ENCODE data around the gene SLC17A7. TPM values are rescaled to one million over a fixed set of nuclear protein-coding genes. Genes with fewer than 3 reads are reported as not detected.

The SLC17A7 gene
- total and polyA plus RNA-seq, 9 of the 15 experiments (the other 6 are each of a cell fraction or from before 2014, with no cell fraction given), result 1.1 to 15.7 (median 2.4) TPM

DNA sequence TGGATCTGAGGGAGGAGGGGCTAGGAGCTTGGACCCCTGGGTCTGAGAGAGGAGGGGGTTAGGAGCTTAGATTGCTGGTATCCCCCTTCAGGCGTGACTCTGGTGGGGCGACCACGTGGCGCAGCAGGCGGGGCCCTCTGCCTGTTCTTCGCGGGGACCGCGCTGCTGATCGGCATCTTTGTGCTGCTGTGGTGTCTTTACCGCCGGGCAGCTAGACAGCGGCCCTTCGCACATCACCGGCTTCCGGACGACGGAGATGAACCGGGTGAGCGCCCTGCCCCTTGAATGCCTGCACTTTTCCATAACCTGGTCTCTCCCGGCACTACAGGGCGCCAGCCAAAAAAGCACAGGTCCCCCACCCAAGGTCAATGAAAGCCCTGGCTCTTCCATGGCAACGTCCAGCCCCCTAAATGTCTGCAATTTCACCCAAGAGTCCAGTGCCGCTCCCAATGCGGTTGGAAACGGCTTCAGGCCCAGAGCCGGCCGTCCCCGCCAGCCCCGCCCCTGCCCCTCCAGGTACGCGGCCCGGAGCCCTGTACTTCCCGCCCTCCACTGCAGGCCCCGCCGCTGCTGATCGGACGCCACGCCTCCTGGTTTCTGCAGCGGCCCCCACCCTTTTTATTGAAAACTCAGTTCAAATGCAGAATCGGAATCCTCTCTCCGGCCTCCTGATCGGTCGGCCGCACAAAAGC lies 13.3 kb downstream of the SLC17A7 start (continued):
- TF ChIP-seq CHD2 (IDR thresholded peaks at IDR 0.05; ENCODE audit: low read depth, low read length) (no peak), SP1 (CRISPR knock-in tag; IDR thresholded peaks at IDR 0.05) (peak; percentile 40; the same call in 1 of the 2 replicates), U2AF1 (optimal IDR thresholded peaks at IDR 0.05; ENCODE audit: low read depth, low read length) (no peak), FOXP1 (CRISPR knock-in tag; IDR thresholded peaks at IDR 0.05) (no peak), POLR2A (conservative IDR thresholded peaks at IDR 0.05) (peak; percentile 65), CHD4 (IDR thresholded peaks at IDR 0.05; ENCODE audit: insufficient read depth, insufficient replicate concordance, low read depth, low read length, poor library complexity, severe bottlenecking) (no peak), CREB5 (CRISPR knock-in tag; IDR thresholded peaks at IDR 0.05) (no peak), ZNF232 (CRISPR knock-in tag; IDR thresholded peaks at IDR 0.05) (no peak), HNRNPUL1 (IDR thresholded peaks at IDR 0.05; ENCODE audit: low read length) (no peak), SIN3A (IDR thresholded peaks at IDR 0.05; ENCODE audit: borderline replicate concordance in 2 of 2, control insufficient read depth in 1 of 2, low read depth in 2 of 2, low read length in 2 of 2) (no peak; a peak in 1 of 4 replicates), PHF8 (IDR thresholded peaks at IDR 0.05; ENCODE audit: borderline replicate concordance, low read length) (peak; percentile 37; the same call in 1 of the 2 replicates)
- TF ChIP-seq, protein P1, sequence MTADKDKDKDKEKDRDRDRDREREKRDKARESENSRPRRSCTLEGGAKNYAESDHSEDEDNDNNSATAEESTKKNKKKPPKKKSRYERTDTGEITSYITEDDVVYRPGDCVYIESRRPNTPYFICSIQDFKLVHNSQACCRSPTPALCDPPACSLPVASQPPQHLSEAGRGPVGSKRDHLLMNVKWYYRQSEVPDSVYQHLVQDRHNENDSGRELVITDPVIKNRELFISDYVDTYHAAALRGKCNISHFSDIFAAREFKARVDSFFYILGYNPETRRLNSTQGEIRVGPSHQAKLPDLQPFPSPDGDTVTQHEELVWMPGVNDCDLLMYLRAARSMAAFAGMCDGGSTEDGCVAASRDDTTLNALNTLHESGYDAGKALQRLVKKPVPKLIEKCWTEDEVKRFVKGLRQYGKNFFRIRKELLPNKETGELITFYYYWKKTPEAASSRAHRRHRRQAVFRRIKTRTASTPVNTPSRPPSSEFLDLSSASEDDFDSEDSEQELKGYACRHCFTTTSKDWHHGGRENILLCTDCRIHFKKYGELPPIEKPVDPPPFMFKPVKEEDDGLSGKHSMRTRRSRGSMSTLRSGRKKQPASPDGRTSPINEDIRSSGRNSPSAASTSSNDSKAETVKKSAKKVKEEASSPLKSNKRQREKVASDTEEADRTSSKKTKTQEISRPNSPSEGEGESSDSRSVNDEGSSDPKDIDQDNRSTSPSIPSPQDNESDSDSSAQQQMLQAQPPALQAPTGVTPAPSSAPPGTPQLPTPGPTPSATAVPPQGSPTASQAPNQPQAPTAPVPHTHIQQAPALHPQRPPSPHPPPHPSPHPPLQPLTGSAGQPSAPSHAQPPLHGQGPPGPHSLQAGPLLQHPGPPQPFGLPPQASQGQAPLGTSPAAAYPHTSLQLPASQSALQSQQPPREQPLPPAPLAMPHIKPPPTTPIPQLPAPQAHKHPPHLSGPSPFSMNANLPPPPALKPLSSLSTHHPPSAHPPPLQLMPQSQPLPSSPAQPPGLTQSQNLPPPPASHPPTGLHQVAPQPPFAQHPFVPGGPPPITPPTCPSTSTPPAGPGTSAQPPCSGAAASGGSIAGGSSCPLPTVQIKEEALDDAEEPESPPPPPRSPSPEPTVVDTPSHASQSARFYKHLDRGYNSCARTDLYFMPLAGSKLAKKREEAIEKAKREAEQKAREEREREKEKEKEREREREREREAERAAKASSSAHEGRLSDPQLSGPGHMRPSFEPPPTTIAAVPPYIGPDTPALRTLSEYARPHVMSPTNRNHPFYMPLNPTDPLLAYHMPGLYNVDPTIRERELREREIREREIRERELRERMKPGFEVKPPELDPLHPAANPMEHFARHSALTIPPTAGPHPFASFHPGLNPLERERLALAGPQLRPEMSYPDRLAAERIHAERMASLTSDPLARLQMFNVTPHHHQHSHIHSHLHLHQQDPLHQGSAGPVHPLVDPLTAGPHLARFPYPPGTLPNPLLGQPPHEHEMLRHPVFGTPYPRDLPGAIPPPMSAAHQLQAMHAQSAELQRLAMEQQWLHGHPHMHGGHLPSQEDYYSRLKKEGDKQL (CRISPR knock-in tag; IDR thresholded peaks at IDR 0.05; ENCODE audit: borderline replicate concordance), result no peak
- TF ChIP-seq, protein P2, sequence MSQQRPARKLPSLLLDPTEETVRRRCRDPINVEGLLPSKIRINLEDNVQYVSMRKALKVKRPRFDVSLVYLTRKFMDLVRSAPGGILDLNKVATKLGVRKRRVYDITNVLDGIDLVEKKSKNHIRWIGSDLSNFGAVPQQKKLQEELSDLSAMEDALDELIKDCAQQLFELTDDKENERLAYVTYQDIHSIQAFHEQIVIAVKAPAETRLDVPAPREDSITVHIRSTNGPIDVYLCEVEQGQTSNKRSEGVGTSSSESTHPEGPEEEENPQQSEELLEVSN (IDR thresholded peaks at IDR 0.05; ENCODE audit: borderline replicate concordance in 1 of 2, extremely low read depth in 1 of 2, insufficient read depth in 1 of 2, insufficient read length in 1 of 2, low read depth in 1 of 2, low read length in 1 of 2, poor library complexity in 1 of 2, severe bottlenecking in 1 of 2), result peak; percentile 93
- TF ChIP-seq, protein P3, sequence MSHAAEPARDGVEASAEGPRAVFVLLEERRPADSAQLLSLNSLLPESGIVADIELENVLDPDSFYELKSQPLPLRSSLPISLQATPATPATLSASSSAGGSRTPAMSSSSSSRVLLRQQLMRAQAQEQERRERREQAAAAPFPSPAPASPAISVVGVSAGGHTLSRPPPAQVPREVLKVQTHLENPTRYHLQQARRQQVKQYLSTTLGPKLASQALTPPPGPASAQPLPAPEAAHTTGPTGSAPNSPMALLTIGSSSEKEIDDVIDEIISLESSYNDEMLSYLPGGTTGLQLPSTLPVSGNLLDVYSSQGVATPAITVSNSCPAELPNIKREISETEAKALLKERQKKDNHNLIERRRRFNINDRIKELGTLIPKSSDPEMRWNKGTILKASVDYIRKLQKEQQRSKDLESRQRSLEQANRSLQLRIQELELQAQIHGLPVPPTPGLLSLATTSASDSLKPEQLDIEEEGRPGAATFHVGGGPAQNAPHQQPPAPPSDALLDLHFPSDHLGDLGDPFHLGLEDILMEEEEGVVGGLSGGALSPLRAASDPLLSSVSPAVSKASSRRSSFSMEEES (CRISPR knock-in tag; IDR thresholded peaks at IDR 0.05), result no peak
